ENCODE data around the gene CRABP2.

- TF ChIP-seq POLR2AphosphoS5 (IDR thresholded peaks at IDR 0.05; ENCODE audit: low read depth, low read length) (no peak), POLR2A (IDR thresholded peaks at IDR 0.05; ENCODE audit: low read depth, low read length) (no peak), TAF1 (IDR thresholded peaks at IDR 0.05; ENCODE audit: borderline replicate concordance, low read depth, low read length) (no peak)
These were observed 33.6 kb downstream of the CRABP2 start for GRCh38 chr1:156671804-156672203.

All from GM12892 (cell line).